HG03432 (cell line): ENCODE measurements around the gene DVL1.

Source experiments
- ATAC-seq: cut with Tn5 transposase; IDR thresholded peaks from one replicate; pipeline ENCODE4 v1.9.1; 2021; ENCODE audit warnings: mild to moderate bottlenecking, moderate library complexity; ENCODE audit not compliant: unreplicated experiment

Gene DVL1

DNA sequence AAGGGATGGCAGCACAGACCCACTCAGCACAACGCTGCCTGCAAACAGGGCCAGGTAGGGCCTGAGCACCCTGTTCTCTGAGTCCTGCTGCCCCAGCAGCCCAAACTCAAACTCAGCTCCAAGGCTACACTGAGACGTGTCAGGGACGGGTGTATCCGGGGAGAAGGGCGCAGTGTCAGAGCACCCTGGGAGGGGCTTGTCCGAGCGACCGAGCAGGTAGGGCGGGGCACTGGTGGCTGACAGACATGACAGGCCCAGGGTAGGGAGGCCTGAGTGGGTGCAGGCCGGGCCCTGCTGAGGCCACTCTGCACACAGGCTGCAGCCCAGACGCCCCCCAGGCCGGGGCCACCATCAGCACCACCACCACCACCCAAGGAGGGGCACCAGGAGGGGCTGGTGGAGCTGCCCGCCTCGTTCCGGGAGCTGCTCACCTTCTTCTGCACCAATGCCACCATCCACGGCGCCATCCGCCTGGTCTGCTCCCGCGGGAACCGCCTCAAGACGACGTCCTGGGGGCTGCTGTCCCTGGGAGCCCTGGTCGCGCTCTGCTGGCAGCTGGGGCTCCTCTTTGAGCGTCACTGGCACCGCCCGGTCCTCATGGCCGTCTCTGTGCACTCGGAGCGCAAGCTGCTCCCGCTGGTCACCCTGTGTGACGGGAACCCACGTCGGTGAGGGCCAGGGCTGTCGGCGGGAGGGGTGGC is 63.5 kb downstream of the DVL1 start:
- ATAC-seq, result no peak
